ENCODE data around the gene GPBAR1. TPM values are rescaled to one million over a fixed set of nuclear protein-coding genes. Genes with fewer than 3 reads are reported as not detected.

Gene GPBAR1
- total and polyA plus RNA-seq, 4 experiments from 2014 or later, result 0.17 to 1.2 (median 0.67) TPM

GRCh38 chr2:218252509-218253231 lies 8.1 kb upstream of the GPBAR1 start:
- Histone ChIP-seq H3K4me3 (ENCODE audit: low read length in 2 of 2) (no peak overlapping the region), H3K27ac (ENCODE audit: low read depth, low read length) (no peak overlapping the region), H3K27me3 (ENCODE audit: insufficient read depth, low read length) (no peaks in the 10 kb centered on the region), H3K36me3 (ENCODE audit: insufficient read depth, low read length) (peaks cover 82% of the 10 kb centered on the region), H3K9me3 (ENCODE audit: control insufficient read depth in 1 of 2, low read length in 2 of 2) (no peaks in the 10 kb centered on the region), H3K4me1 (ENCODE audit: insufficient read depth, low read length) (peaks cover 9% of the 10 kb centered on the region)
- intact Hi-C loops (cut with micrococcal nuclease), result no loop called here
- POLR2A ChIA-PET (ENCODE audit: partially characterized antibody), result interaction anchor here (0.9 to 1.9 kb wide), 4 partner anchors 21 to 34 kb away, joined by 3 to 6 read pairs (median 4); no protein-coding TSS in a partner anchor
- H3K4me1 Mint-ChIP-seq, result peaks cover 9 to 22% (median 13%) of the 10 kb centered on the region in 4 donors
- no peaks in the 10 kb centered on the region for H3K9me3 Mint-ChIP-seq
- peaks cover 60 to 88% of the 10 kb centered on the region in 2 donors for H3K36me3 Mint-ChIP-seq
- no peak overlapping the region for H3K4me3 Mint-ChIP-seq
- CTCF ChIA-PET (ENCODE audit: partially characterized antibody), result interaction anchor here (1.0 to 10.5 kb wide), 9 partner anchors 9 to 85 kb away, joined by 3 to 157 read pairs (median 5); partner anchors contain the start of genes AAMP, CXCR1 and PNKD
- peak overlapping the region in 6 of 7 donors; percentile 17 to 53 (median 34) for H3K27ac Mint-ChIP-seq
- no peaks in the 10 kb centered on the region for H3K27me3 Mint-ChIP-seq
- no peak for DNase-seq

DNA sequence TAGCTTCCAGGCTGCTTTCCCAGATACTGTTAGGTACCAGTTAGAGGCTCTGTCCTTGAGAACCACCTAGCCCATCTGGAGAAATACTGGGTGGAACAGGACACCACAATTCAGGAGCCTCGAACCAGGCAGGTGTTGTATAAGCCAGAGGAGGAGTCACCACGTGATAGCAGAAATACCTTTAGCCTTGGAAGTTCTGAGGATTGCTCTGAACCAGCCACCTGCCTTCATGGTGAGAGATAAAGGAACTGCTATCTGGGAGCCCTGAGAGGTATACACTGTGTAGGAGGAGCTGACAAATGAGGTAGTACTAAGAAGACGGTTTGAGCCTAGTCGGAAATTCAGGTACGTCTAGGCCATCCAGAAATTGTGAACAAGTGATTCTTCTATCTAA lies 7.6 kb upstream of the GPBAR1 start:
- DNase-seq, result no peak
- peaks cover 76% of the 10 kb centered on the region for H3K36me3 ChIP-seq (ENCODE audit: insufficient read depth, low read length)
- H3K4me1 ChIP-seq (ENCODE audit: insufficient read depth, low read length), result peaks cover 10% of the 10 kb centered on the region
- H3K27ac Mint-ChIP-seq, result peak overlapping the region in 5 of 7 donors; percentile 17 to 53 (median 48)
- H3K27me3 Mint-ChIP-seq, result no peaks in the 10 kb centered on the region
- H3K27ac ChIP-seq (ENCODE audit: low read depth, low read length), result no peak overlapping the region
- no peaks in the 10 kb centered on the region for H3K27me3 ChIP-seq (ENCODE audit: insufficient read depth, low read length)
- H3K4me3 ChIP-seq (ENCODE audit: low read length in 2 of 2), result no peak overlapping the region
- CTCF ChIA-PET (ENCODE audit: partially characterized antibody), result interaction anchor here (1.0 to 10.5 kb wide), 9 partner anchors 8 to 86 kb away, joined by 3 to 157 read pairs (median 5); partner anchors contain the start of genes AAMP, CXCR1 and PNKD
- H3K9me3 Mint-ChIP-seq, result no peaks in the 10 kb centered on the region
- peaks cover 11 to 25% (median 13%) of the 10 kb centered on the region in 4 donors for H3K4me1 Mint-ChIP-seq
- intact Hi-C loops (cut with micrococcal nuclease), result no loop called here
- peaks cover 56 to 84% of the 10 kb centered on the region in 2 donors for H3K36me3 Mint-ChIP-seq
- no peaks in the 10 kb centered on the region for H3K9me3 ChIP-seq (ENCODE audit: control insufficient read depth in 1 of 2, low read length in 2 of 2)
- POLR2A ChIA-PET (ENCODE audit: partially characterized antibody), result interaction anchor here (0.9 to 1.9 kb wide), 3 partner anchors 22 to 35 kb away, joined by 3 to 6 read pairs (median 4); no protein-coding TSS in a partner anchor
- no peak overlapping the region for H3K4me3 Mint-ChIP-seq

DNA sequence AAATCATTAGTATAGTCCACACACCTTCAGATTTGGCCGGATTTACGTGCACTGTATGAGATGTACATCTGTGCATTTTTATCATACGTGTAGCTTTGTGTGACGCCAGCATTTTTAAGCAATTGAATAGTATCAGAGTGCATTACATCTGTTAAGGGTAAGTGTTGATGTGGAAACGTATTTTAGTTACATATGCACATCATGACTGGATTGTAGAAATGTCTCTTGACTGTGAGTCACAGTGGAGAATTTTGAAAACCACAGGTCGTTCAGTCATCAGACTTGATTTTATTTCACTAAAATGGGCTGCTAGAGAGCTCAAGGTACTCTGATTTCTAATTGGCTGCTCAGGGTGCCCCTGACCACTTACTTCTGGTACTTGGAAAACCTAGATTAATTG lies 5.4 kb upstream of the GPBAR1 start:
- intact Hi-C loops (cut with micrococcal nuclease), result no loop called here
- peak overlapping the region in 2 of 7 donors; percentile 25 to 88 for H3K27ac Mint-ChIP-seq
- no peaks in the 10 kb centered on the region for H3K9me3 Mint-ChIP-seq
- Histone ChIP-seq H3K9me3 (ENCODE audit: control insufficient read depth in 1 of 2, low read length in 2 of 2) (no peaks in the 10 kb centered on the region), H3K36me3 (ENCODE audit: insufficient read depth, low read length) (peaks cover 55% of the 10 kb centered on the region), H3K4me3 (ENCODE audit: low read length in 2 of 2) (no peak overlapping the region), H3K27me3 (ENCODE audit: insufficient read depth, low read length) (no peaks in the 10 kb centered on the region), H3K4me1 (ENCODE audit: insufficient read depth, low read length) (peaks cover 10% of the 10 kb centered on the region), H3K27ac (ENCODE audit: low read depth, low read length) (no peak overlapping the region)
- POLR2A ChIA-PET (ENCODE audit: partially characterized antibody), result interaction anchor here (1.0 to 2.0 kb wide), 2 partner anchors 26 to 70 kb away, joined by 3 to 9 read pairs; no protein-coding TSS in a partner anchor
- peaks cover 7 to 18% (median 14%) of the 10 kb centered on the region in 4 donors for H3K4me1 Mint-ChIP-seq
- H3K4me3 Mint-ChIP-seq, result peak overlapping the region in 1 of 8 donors; percentile 16
- DNase-seq, result no peak
- CTCF ChIA-PET (ENCODE audit: partially characterized antibody), result interaction anchor here (0.7 to 10.5 kb wide), 7 partner anchors 12 to 71 kb away, joined by 3 to 157 read pairs (median 11); partner anchors contain the start of genes AAMP and PNKD
- peaks cover 40 to 64% of the 10 kb centered on the region in 2 donors for H3K36me3 Mint-ChIP-seq
- no peaks in the 10 kb centered on the region for H3K27me3 Mint-ChIP-seq

DNA sequence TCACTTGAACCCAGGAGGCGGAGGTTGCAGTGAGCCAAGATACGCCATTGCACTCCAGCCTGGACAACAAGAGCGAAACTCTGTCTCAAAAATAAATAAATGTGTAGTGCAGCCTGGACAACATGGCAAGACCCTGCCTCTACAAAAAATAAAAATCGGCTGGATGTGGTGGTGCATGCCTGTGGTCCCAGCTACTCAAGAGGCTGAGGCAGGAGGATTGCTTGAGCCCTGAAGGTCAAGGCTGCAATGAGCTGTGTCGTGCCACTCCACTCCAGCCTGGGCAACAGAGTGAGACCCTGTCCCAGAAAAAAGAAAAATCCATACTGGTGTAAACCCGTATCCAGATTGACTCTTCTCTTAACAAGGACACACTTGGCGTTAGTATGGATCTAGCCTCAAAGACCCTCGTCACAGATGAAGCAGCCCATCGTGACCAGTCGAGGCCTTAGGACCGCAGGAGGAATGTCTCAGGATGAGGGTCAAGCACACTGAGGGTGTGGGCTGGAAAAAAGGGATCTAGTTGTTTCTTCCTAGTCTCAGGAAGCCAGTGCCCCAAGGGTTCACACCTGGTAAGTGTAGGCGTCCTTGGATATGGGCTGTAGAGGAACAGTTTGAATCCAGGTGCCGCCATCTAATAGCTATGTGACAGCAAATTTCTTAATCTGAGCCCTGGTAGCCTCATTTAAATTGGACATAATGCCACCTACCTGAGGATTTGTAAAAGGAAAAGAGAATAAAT lies 4.0 kb upstream of the GPBAR1 start:
- POLR2A ChIA-PET (ENCODE audit: partially characterized antibody), result interaction anchor here (0.9 to 3.3 kb wide), 9 partner anchors 11 to 48 kb away, joined by 3 to 21 read pairs (median 7); partner anchors contain the start of genes AAMP, ARPC2 and PNKD
- H3K4me3 Mint-ChIP-seq, result peak overlapping the region in 1 of 8 donors; percentile 83

DNA sequence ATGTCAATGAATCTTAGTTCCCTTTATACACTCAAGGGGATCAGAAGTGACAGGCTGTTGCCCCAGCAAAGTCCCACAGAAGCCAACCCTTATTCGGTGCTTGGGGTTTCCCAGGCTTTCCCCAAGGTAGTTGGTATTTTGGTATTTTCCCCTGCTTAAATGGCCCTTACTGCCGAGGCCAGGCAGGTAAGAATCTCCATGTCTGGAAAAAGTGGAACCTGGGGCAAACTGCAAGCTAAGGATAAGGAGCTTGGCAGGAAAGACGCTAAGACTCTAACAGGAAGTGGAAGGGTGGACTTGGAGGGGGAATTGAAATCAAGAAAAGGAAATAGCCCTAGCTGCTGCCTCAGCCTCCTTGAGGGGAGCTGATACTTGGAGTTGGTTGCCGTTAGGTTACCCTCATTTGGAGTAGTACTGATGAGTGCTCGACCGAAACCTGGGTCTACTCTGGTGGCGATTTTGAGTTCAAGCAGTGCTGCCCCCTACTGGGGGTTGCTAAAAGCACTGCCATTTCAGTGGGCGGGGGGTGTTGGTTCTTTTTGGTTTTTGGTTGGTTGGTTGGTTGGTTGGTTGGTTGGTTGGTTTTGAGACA lies 3.3 kb upstream of the GPBAR1 start:
- peaks cover 10% of the 10 kb centered on the region for H3K4me1 ChIP-seq (ENCODE audit: insufficient read depth, low read length)

More for the DNA sequence above, 4.0 kb upstream of the GPBAR1 start:
- peaks cover 10% of the 10 kb centered on the region for H3K4me1 ChIP-seq (ENCODE audit: insufficient read depth, low read length)
- H3K27ac ChIP-seq (ENCODE audit: low read depth, low read length), result peak overlapping the region; percentile 58
- no peaks in the 10 kb centered on the region for H3K9me3 Mint-ChIP-seq
- no peak overlapping the region for H3K4me3 ChIP-seq (ENCODE audit: low read length in 2 of 2)
- no peaks in the 10 kb centered on the region for H3K27me3 Mint-ChIP-seq
- peak overlapping the region; percentile 66 to 96 (median 88) for H3K27ac Mint-ChIP-seq
- peaks cover 30 to 52% of the 10 kb centered on the region in 2 donors for H3K36me3 Mint-ChIP-seq
- peaks cover 7 to 18% (median 13%) of the 10 kb centered on the region in 4 donors for H3K4me1 Mint-ChIP-seq
- CTCF ChIA-PET (ENCODE audit: partially characterized antibody), result interaction anchor here (0.7 to 10.5 kb wide), 18 partner anchors 10 to 89 kb away, joined by 3 to 157 read pairs (median 5); partner anchors contain the start of genes AAMP, CXCR1 and PNKD
- H3K27me3 ChIP-seq (ENCODE audit: insufficient read depth, low read length), result no peaks in the 10 kb centered on the region
- H3K36me3 ChIP-seq (ENCODE audit: insufficient read depth, low read length), result peaks cover 42% of the 10 kb centered on the region
- intact Hi-C loops (cut with micrococcal nuclease), result loop anchor here (1.0 kb wide), 3 partner anchors 38 to 87 kb away; no protein-coding TSS in a partner anchor
- H3K9me3 ChIP-seq (ENCODE audit: control insufficient read depth in 1 of 2, low read length in 2 of 2), result no peaks in the 10 kb centered on the region
- no peak for DNase-seq

More for the DNA sequence above, 3.3 kb upstream of the GPBAR1 start:
- no peaks in the 10 kb centered on the region for H3K27me3 ChIP-seq (ENCODE audit: insufficient read depth, low read length)
- H3K27ac Mint-ChIP-seq, result peak overlapping the region; percentile 64 to 96 (median 88)
- H3K4me3 Mint-ChIP-seq, result peak overlapping the region in 7 of 8 donors; percentile 42 to 83 (median 72)
- intact Hi-C loops (cut with micrococcal nuclease), result loop anchor here (1.0 kb wide), 3 partner anchors 39 to 88 kb away; no protein-coding TSS in a partner anchor
- H3K4me3 ChIP-seq (ENCODE audit: low read length in 2 of 2), result no peak overlapping the region
- no peaks in the 10 kb centered on the region for H3K27me3 Mint-ChIP-seq
- H3K36me3 Mint-ChIP-seq, result peaks cover 23 to 45% of the 10 kb centered on the region in 2 donors
- H3K9me3 ChIP-seq (ENCODE audit: control insufficient read depth in 1 of 2, low read length in 2 of 2), result no peaks in the 10 kb centered on the region
- peak overlapping the region; percentile 58 for H3K27ac ChIP-seq (ENCODE audit: low read depth, low read length)
- peaks cover 34% of the 10 kb centered on the region for H3K36me3 ChIP-seq (ENCODE audit: insufficient read depth, low read length)
- CTCF ChIA-PET (ENCODE audit: partially characterized antibody), result interaction anchor here (0.7 to 10.5 kb wide), 19 partner anchors 10 to 90 kb away, joined by 3 to 157 read pairs (median 5); partner anchors contain the start of genes AAMP, CXCR1 and PNKD
- DNase-seq, result peak; percentile 64 to 73 (median 68)
- no peaks in the 10 kb centered on the region for H3K9me3 Mint-ChIP-seq
- POLR2A ChIA-PET (ENCODE audit: partially characterized antibody), result interaction anchor here (0.9 to 3.3 kb wide), 8 partner anchors 11 to 48 kb away, joined by 3 to 21 read pairs (median 6); partner anchors contain the start of genes AAMP, ARPC2 and PNKD
- peaks cover 7 to 18% (median 13%) of the 10 kb centered on the region in 4 donors for H3K4me1 Mint-ChIP-seq
